ENCODE data around the gene DYNC2H1.

Gene DYNC2H1

GRCh38 chr11:103147627-103148026, 38.4 kb downstream of the DYNC2H1 start:
- no peak for DNase-seq

GRCh38 chr11:103157542-103157941, 48.3 kb downstream of the DYNC2H1 start:
- DNase-seq = no peak

DNA sequence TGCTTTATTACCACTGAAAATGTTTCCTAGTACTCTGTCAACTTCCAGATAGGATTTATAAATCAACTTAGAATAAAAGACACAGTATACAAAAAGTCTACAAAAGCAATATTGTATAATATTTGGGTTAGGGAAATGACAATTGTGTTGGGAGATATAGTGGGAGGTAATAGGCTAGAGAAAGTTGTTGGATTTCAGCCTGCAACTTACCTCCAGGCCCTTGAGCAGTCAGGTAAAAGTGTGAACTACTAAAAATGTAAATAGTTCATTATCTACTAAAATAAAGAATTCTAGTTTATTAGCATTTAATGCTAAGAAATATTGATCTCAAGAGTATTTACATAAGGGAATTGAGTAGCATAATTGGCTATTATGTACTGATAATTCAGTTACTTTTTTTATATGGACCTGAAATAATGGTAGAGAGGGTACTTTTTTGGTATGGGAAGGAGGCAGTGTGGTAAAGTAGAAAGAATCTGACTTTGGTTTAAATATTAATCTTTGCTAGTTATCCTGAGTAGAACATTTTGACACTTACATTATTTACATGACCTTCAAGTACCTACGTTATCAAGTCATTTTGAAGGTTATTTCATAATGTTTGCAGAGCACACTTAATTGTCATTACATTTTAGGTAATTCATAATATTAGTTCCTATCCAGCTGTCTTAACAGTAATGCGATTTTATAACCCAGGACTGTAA, 55.0 kb downstream of the DYNC2H1 start:
- DNase-seq = no peak

- no peak for DNase-seq
Observed at GRCh38 chr11:103167166-103167565, 57.9 kb downstream of the DYNC2H1 start.

DNA sequence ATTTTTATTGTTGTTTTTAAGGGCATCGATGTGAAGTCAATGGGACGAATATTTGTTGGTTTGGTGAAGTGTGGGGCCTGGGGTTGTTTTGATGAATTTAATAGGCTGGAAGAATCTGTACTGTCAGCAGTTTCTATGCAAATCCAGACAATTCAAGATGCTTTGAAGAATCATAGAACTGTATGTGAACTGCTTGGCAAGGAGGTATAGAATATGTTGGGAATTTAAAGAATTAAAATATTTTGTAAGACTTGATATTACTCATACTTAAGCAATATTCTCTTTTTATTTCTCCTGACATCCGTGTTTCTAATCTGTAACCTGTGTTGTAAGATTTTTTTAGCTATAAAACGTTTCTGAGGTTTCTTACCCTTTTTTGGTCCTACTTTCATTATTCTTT, 61.6 kb downstream of the DYNC2H1 start:
- no peak for DNase-seq

DNA sequence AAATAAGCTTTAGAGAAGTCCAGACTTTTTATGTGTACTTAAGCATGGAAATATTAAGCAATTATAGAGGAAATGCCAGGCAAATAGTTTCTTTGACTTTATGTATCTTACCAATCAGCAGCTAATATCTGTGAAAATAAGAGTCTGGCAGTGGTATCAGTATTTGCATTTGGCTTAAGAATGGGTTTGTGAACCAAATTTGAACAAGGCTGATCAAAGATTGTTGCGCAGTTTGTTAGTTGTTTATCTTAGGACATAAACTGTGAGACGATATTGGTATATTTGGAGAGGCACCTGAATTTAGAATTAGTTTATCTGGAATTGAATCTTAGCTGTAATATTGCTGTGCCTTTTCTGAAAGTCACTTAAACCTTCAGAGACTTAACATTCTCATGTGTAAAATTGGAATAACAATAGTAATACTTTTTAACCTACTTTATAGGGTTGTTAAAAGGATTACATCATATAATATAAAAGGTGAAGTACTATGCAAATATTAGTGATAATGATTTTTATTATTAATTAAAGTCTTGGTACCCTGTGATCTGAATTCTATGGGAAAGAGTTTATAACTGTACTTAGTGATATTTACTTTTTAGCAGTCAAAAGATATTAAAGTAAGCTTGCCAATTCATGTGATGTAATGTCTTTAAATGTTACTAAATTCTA, 66.4 kb downstream of the DYNC2H1 start:
- no peak for DNase-seq

DNA sequence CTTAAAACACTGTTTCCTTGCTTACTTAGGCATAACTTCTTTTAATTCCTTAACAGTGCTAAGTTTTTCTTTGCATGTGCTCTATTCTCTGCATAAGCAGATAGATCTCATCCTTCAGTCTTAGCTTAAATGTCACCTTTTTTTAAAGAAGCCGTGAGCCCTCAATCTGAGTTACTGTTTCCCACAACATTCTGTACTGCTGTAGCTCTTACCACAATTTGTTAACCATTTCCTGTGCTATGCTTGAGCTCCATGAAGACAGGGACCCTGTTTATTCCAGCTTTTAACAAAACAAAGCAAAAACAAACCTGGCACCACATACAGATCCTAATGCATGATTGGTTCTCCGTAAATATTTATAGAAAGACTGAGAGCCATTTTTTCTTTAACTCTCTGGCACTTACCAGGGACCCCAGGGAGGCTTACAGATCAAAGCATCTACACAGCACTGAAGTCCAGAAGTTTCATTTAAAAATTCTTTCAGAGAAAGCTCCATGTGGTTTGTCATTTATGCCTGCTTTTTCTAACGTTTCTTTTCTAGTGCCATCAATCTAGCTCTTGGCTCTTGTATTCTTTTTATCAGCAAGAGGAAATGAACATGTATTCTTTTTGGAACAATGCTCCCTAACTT, 74.9 kb downstream of the DYNC2H1 start:
- DNase-seq = no peak

GRCh38 chr11:103202048-103202651, 92.9 kb downstream of the DYNC2H1 start:
- DNase-seq = no peak

DNA sequence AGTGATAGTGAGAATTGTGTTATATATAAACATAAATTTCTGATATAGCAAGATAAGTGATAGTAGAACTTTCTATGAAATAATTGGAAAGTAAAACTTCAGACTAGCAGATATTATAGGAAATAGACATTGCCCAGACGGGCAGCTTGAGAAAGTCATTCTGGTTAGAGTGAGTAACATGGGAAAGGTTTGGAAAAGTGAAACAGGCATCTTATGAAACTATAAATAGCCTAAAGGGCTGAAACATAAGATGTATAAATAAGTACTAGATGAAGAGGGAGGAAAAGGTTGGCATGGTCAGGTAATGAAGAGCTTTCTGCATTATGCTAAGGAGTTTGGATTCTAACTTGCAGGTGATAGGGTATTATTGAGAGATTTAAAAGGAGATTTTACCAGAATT, 101.3 kb downstream of the DYNC2H1 start:
- DNase-seq = no peak

DNA sequence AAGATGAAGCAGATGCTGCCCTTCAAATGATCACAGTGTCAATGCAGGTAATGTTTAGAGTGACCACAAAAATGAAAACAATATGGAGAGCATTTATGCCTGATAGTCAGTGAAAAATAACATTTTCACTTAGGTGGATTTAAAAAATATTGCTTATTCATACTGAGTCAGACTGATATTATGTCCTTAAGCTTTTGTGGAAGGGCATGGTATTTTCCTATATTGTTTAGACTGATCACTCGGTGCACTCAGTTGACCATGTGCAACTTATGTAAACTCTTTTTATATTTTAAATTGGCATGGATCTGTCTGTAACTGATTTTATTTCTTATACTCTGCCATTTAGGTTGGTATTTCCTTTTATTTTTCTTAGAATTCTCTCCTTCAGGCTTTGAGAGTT, 106.6 kb downstream of the DYNC2H1 start:
- no peak for DNase-seq

GRCh38 chr11:103220133-103220532, 110.9 kb downstream of the DYNC2H1 start:
- no peak for DNase-seq

- no peak for DNase-seq
Observed at GRCh38 chr11:103222806-103223205, 113.6 kb downstream of the DYNC2H1 start.

DNA sequence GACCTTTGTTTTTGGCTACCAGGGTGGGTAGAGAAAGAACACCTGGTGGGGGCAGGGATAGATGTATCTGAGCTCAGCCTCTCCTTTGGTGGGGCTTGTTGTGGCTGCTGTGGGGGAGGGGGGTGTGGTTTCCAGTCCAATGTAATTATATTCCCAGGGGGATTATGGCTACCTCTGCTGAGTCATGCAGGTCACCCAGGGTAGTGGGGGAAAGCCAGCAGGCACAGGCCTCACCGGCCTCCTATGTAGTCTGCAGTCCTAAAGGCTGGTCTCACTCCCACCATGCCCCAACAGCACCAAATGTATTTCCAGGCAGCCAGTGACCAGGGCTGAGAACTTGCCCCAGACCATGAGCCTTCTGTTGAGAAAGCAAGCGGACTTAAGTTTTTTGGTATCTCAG, 119.6 kb downstream of the DYNC2H1 start:
- DNase-seq = no peak

DNA sequence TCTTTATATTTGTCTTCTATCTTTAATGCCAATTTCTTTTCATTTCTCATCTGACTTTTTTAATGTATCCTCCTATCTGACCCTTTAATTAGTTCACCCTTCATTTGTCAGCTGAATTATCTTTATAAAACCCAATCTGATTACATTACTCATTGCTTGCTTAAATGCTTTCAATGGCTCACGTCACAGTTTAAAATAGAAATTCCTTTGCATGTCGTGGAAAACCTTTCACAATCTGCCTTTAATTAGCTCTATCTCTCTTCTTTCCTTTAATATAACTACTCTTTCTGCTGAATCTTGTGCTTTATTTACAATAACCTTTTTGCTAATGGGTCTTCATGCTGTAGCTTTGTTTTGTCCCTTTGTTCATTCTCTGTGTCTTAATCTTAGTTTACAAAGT, 125.7 kb downstream of the DYNC2H1 start:
- DNase-seq = no peak

DNA sequence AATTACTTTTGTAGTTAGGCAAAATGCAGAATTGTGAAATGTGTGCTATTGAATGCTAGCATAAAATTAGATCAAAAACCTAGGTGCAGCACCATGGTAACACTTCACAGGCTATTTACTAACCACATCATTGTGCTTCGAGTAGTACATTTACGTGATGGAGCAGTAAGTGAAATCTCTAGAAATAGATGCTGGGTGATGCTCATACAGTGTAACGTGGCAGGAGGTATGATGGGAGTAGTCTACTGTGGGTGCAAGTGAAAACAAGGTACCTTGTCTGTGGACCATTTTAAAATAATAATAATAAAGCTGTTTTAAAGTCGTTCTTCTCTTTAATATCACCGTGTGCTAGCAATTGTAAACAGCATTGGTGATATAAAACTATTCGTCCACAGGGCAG, 132.3 kb downstream of the DYNC2H1 start:
- DNase-seq = no peak

GRCh38 chr11:103254123-103254522, 144.9 kb downstream of the DYNC2H1 start:
- DNase-seq = no peak

- no peak for DNase-seq
Observed at GRCh38 chr11:103257360-103257759, 148.1 kb downstream of the DYNC2H1 start.

DNA sequence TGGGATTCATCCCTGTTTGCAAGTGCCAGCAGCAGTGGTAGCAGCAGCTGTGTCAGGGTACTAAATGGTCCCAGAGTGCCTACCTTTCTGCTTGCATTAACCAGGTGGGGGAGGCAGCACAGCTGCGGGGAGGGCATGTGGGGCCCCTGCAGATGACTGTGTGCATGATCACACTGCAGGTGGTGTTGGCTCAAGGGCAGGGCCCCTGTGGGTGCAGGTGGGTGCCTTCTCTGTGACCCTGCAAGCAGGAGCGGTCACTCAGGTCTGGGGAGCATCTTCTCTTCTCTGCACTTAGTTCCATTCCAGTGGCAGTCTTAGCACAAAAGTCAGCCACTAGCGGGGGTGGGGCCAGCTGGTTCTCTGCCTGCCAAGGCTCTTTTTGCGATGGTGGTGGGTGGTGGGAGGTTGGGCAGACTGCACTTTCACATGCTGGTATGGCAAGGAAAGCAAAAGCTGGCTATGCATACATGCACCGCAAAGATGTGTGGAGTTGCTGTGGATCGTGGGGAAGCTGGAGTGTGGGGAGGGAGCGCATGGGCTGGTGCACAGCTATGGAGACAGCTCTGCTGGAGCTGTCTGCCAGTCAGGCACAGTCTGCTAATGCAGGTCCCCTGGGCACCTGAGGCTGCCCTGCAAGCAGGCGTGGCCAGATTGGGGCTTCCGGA, 157.1 kb downstream of the DYNC2H1 start:
- DNase-seq = no peak

GRCh38 chr11:103272876-103273275, 163.7 kb downstream of the DYNC2H1 start:
- no peak for DNase-seq

DNA sequence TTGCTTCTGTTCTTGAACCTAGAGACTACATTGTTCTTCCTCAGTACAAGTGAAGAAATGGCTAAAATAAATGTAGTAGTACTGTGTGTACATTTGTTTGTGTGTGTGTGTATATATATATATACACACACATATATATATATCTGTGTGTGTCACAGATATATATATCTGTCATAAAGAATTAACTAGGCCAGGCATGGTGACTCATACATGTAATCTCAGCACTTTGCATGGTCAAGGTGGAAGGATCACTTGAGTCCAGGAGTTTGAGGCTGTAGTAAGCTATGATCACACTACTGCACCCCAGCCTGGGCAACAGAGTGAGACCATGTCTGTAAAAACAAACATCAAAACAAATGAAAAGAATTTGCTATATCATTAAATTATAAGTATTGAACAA, 164.8 kb downstream of the DYNC2H1 start:
- DNase-seq = no peak

DNA sequence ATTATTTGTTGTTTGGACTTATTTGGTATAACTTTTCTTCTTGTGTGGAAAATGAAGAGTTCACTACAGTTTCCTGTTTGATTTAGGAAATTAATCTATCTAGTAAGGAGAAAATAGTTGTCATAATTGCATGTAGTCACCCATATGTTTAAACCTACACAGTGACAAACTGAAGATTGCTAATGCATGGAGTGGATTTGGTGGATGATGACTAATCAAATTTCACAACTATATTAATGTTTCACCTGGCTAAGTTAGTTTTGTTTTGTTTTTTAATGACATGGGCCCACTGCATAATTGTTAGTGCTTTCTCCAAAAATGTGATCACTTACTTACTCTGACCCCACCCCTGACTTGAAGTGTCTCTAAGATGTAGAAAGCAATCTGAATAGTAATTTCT, 170.6 kb downstream of the DYNC2H1 start:
- DNase-seq = no peak

- no peak for DNase-seq
Observed at GRCh38 chr11:103281301-103281700, 172.1 kb downstream of the DYNC2H1 start.

DNA sequence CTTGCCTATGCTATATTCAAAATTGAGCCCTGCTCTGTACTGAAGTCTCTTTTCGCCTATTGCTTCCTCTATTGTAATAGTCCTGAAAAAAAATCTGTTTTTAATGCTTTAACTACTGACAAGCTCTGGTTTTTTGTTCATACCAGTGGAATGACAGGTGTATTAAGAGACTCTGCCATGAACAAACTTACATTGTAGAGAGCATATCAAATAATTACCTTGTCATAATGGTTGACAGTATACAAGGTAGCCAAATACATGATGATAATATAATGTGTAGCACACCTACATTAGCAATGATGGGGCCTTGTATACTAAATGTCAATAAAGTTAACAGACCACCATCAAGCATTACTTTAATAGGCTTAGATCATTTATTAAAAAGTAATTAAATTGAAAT, 175.0 kb downstream of the DYNC2H1 start:
- DNase-seq = no peak
